NB4 (cell line): ENCODE data around the gene CDC42BPA.

Experiments
- CTCF ChIP-seq: IDR thresholded peaks from one replicate; pipeline ENCODE4 v1.5.1; 2012; ENCODE audit warnings: low read depth, low read length
- POLR2A ChIP-seq: IDR thresholded peaks from 2 replicates; pipeline ENCODE4 v1.6.1; 2011; ENCODE audit warnings: mild to moderate bottlenecking; ENCODE audit not compliant: insufficient read length; ENCODE audit errors: extremely low read depth

- no peak for TF ChIP-seq CTCF
- TF ChIP-seq POLR2A: no peak
These were observed 345.4 kb downstream of the CDC42BPA start for GRCh38 chr1:226972931-226973330.
